Keratinocyte (primary cell): ENCODE measurements around the gene TMEM202. TPM values are rescaled to one million over a fixed set of nuclear protein-coding genes. Genes with fewer than 3 reads are reported as not detected.
"Not testable (repeated sequence)": the region's sequence is repeated elsewhere in the genome, so short reads cannot be mapped to it uniquely, and the experiment has no call there.

Experiments used
- DNase-seq: peaks from one replicate; pipeline ENCODE4 v3.0.0-alpha.2; 2011; ENCODE audit warnings: low read depth, missing footprints, low spot score
- FAIRE-seq: peaks from 2 replicates; lab custom pipeline; 2011; peaks lifted over from hg19 to GRCh38; lab: Jason Lieb, UNC
- H2AFZ ChIP-seq: 2 replicates; pipeline ENCODE4 v1.6.0; 2012; ENCODE audit warnings: low read length, control low read depth, inconsistent platforms; ENCODE audit not compliant: control insufficient read depth
- H3K27ac ChIP-seq: 2 replicates; pipeline ENCODE4 v1.5.1; 2011; ENCODE audit warnings: low read length; ENCODE audit not compliant: control insufficient read depth, insufficient read depth
- H3K27me3 ChIP-seq: 3 replicates; pipeline ENCODE4 v1.6.0; 2011; ENCODE audit warnings: low read length; ENCODE audit not compliant: control insufficient read depth, insufficient read depth; ENCODE audit errors: extremely low read depth
- H3K36me3 ChIP-seq, 2 experiments: 2 replicates in 1 of 2; 3 replicates in 1 of 2; pipeline ENCODE4 v1.5.1; 2011; ENCODE audit warnings: low read length in 2 of 2, mild to moderate bottlenecking in 1 of 2; ENCODE audit not compliant: control insufficient read depth in 2 of 2, insufficient read depth in 2 of 2; ENCODE audit errors: extremely low read depth in 1 of 2
- H3K4me1 ChIP-seq: 3 replicates; pipeline ENCODE4 v1.5.1; 2011; ENCODE audit warnings: low read length; ENCODE audit not compliant: control insufficient read depth, insufficient read depth; ENCODE audit errors: extremely low read depth
- H3K4me2 ChIP-seq: 3 replicates; pipeline ENCODE4 v1.6.0; 2011; ENCODE audit warnings: low read depth, low read length; ENCODE audit not compliant: control insufficient read depth, insufficient read depth; ENCODE audit errors: extremely low read depth
- H3K4me3 ChIP-seq, 3 experiments: fragments of 200-600 bp in 1 of 3; sonication (generic) in 1 of 3; 2 replicates in 2 of 3; 3 replicates in 1 of 3; pipeline ENCODE4 v1.5.1; 2011 to 2016; ENCODE audit warnings: low read length in 3 of 3, mild to moderate bottlenecking in 3 of 3, control low read depth in 2 of 3, inconsistent platforms in 1 of 3, low read depth in 1 of 3, mixed read lengths in 1 of 3, mixed run types in 1 of 3, moderate library complexity in 1 of 3; ENCODE audit not compliant: control insufficient read depth in 2 of 3, insufficient read depth in 2 of 3; ENCODE audit errors: extremely low read depth in 1 of 3
- H3K79me2 ChIP-seq: 2 replicates; pipeline ENCODE4 v1.6.0; 2012; ENCODE audit warnings: low read length; ENCODE audit not compliant: control insufficient read depth, insufficient read depth
- H3K9ac ChIP-seq: 3 replicates; pipeline ENCODE4 v1.6.0; 2011; ENCODE audit warnings: low read length; ENCODE audit not compliant: control insufficient read depth, insufficient read depth; ENCODE audit errors: extremely low read depth
- H3K9me1 ChIP-seq: 3 replicates; pipeline ENCODE4 v1.6.0; 2011; ENCODE audit warnings: low read length; ENCODE audit not compliant: control insufficient read depth, insufficient read depth; ENCODE audit errors: extremely low read depth
- H3K9me3 ChIP-seq: 2 replicates; pipeline ENCODE4 v1.5.1; 2012; ENCODE audit warnings: low read depth, low read length; ENCODE audit not compliant: control insufficient read depth
- H4K20me1 ChIP-seq: 3 replicates; pipeline ENCODE4 v1.6.0; 2011; ENCODE audit warnings: low read length; ENCODE audit not compliant: control insufficient read depth, insufficient read depth; ENCODE audit errors: extremely low read depth
- CTCF ChIP-seq, 3 experiments: IDR thresholded peaks in 1 of 3; conservative IDR thresholded peaks in 1 of 3; optimal IDR thresholded peaks in 1 of 3; 2 replicates in 2 of 3; 3 replicates in 1 of 3; pipeline versions ENCODE3 to v1.5.1; 2011; ENCODE audit warnings: low read length in 3 of 3, mild to moderate bottlenecking in 3 of 3, moderate library complexity in 2 of 3, control low read depth in 1 of 3, inconsistent platforms in 1 of 3; ENCODE audit not compliant: insufficient read depth in 2 of 3; ENCODE audit errors: extremely low read depth in 1 of 3
- EZH2 ChIP-seq: IDR thresholded peaks from one replicate; pipeline ENCODE4 v1.6.1; 2012; ENCODE audit warnings: inconsistent platforms, mild to moderate bottlenecking, low read length, moderate library complexity
- dilution Hi-C: fragments of 300-500 bp; cut with MboI; formaldehyde crosslinking; loops from one replicate; pipeline ENCODE4 v1.7.0; 2020; ENCODE audit warnings: low sequenced_read_pairs; ENCODE audit not compliant: extremely low pct_ligation_motif_present
- polyA plus RNA-seq, 5 experiments: library from polyadenylated mRNA; depleted of rRNA in 3 of 5; stranded (reverse) in 3 of 5; stranded (forward) in 1 of 5; unstranded in 1 of 5; fragments of >200 nt; gene quantifications; 1 replicate in 1 of 5; 2 replicates in 3 of 5; 3 replicates in 1 of 5; pipeline versions ENCODE4 v1.2.1 to v1.2.3, GENCODE V29; 2011 to 2012; ENCODE audit warnings: missing spikeins in 2 of 5, low read depth in 1 of 5, low replicate concordance in 1 of 5

The TMEM202 gene
- polyA plus RNA-seq, 1 donor (not counting 4 experiments of a cell fraction or from before 2014, with no cell fraction given): not detected

DNA sequence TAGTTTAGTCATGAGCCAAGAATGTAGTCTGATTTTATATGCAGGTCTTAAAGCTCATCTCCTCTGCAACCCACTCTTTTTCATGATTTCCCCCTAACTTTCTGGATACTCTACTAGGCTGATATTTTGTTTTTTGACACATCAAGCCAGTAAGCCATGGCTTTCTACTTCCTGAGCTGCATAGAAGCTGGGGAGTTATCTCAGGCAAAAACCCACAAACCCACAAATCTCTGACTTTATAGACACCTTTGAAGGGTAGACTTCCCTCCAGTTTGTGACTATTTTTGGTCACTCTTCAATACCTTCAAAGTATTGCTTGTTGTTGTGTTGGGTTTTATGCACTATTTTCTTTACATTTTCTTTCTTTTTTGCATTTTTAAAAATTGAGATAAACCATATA is 28.6 kb downstream of the TMEM202 start:
- H3K79me2 ChIP-seq: no peaks in the 10 kb centered on the region
- peaks cover 2% of the 10 kb centered on the region for H3K9me3 ChIP-seq
- dilution Hi-C loops: no loop called here
- no peak for TF ChIP-seq CTCF (optimal IDR thresholded peaks at IDR 0.05 in 1 of 3, IDR thresholded peaks at IDR 0.05 in 1 of 3, conservative IDR thresholded peaks at IDR 0.05 in 1 of 3; ENCODE audit: extremely low read depth in 1 of 3, insufficient read depth in 2 of 3, low read length in 3 of 3)
- no peak for TF ChIP-seq EZH2
- no peaks in the 10 kb centered on the region for H3K4me1 ChIP-seq
- H3K4me2 ChIP-seq: no peak overlapping the region
- no peak overlapping the region for H3K27ac ChIP-seq
- H3K9ac ChIP-seq: no peak overlapping the region
- H3K4me3 ChIP-seq: no peak overlapping the region
- FAIRE-seq (no peak), DNase-seq (no peak)
- H3K27me3 ChIP-seq: no peaks in the 10 kb centered on the region
- H4K20me1 ChIP-seq: no peaks in the 10 kb centered on the region
- H3K36me3 ChIP-seq: no peaks in the 10 kb centered on the region
- no peaks in the 10 kb centered on the region for H3K9me1 ChIP-seq
- H2AFZ ChIP-seq: no peak overlapping the region

DNA sequence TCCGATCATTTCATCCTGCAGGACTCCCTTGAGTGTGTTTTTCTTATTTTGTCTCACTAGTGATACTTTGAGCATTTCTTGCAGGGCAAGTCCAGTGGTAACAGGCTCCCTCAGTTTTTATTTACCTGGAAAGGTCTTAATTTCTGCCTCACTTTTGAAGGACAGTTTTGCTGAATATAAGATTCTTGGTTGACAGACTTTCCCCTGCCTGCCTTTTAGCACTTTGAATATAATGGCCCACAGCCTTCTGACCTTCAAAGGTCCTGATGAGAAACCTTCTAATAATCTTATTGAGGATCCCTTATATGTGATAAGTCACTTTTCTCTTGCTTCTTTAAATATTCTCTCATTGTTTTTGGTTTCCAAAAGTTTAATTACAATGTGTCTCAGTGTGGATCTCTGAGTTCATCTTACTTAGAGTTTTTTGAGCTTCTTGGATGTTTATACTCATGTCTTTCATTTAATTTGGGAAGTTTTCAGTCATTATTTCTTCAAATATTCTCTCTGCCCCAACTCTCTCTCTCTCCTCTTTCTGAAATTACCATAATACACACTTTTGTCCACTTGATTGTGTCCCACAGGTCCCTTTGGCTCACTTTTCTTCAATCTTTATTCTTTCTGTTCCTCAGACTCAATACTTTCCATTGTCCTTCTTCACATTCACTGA is 39.7 kb downstream of the TMEM202 start:
- H3K9ac ChIP-seq: no peak overlapping the region
- no peaks in the 10 kb centered on the region for H4K20me1 ChIP-seq
- no peak for DNase-seq
- H3K4me3 ChIP-seq: no peak overlapping the region
- no peaks in the 10 kb centered on the region for H3K4me1 ChIP-seq
- no peak overlapping the region for H3K27ac ChIP-seq
- H3K36me3 ChIP-seq: no peaks in the 10 kb centered on the region
- dilution Hi-C loops: no loop called here
- no peak for TF ChIP-seq CTCF (optimal IDR thresholded peaks at IDR 0.05 in 1 of 3, IDR thresholded peaks at IDR 0.05 in 1 of 3, conservative IDR thresholded peaks at IDR 0.05 in 1 of 3; ENCODE audit: extremely low read depth in 1 of 3, insufficient read depth in 2 of 3, low read length in 3 of 3)
- no peaks in the 10 kb centered on the region for H3K9me3 ChIP-seq
- H3K9me1 ChIP-seq: no peaks in the 10 kb centered on the region
- H2AFZ ChIP-seq: no peak overlapping the region
- H3K27me3 ChIP-seq: no peaks in the 10 kb centered on the region
- H3K79me2 ChIP-seq: no peaks in the 10 kb centered on the region
- H3K4me2 ChIP-seq: no peak overlapping the region
- FAIRE-seq: no peak

GRCh38 chr15:72442848-72443247 is 44.7 kb downstream of the TMEM202 start:
- dilution Hi-C loops, H3K9me3 ChIP-seq, H3K27ac ChIP-seq, H2AFZ ChIP-seq, H3K4me2 ChIP-seq, H3K36me3 ChIP-seq, DNase-seq, H3K27me3 ChIP-seq, H3K9me1 ChIP-seq, H3K79me2 ChIP-seq, H3K4me3 ChIP-seq, FAIRE-seq, H3K9ac ChIP-seq, H3K4me1 ChIP-seq, H4K20me1 ChIP-seq: not testable (repeated sequence)
